Ovary (tissue), 9 donors: Measurements from ENCODE around the gene ACSS2. TPM values are rescaled to one million over a fixed set of nuclear protein-coding genes. Genes with fewer than 3 reads are reported as not detected.

Source experiments
- DNase-seq, 5 donors: peaks; one replicate each; pipeline ENCODE4 v3.0.0-alpha.2; 2019 to 2020
- H3K27ac ChIP-seq, 2 donors: fragments of 200-600 bp; one replicate each; pipeline versions ENCODE4 v1.5.1 to v1.8.0; 2019 to 2022
- H3K27me3 ChIP-seq: fragments of 200-600 bp; one replicate; pipeline ENCODE4 v1.8.0; 2022
- H3K36me3 ChIP-seq: fragments of 200-600 bp; sonication (generic); one replicate; pipeline ENCODE4 v1.5.1; 2019
- H3K4me1 ChIP-seq: one replicate; pipeline ENCODE4 v1.8.1; 2013; ENCODE audit warnings: mild to moderate bottlenecking, moderate library complexity; ENCODE audit not compliant: insufficient read depth
- H3K4me3 ChIP-seq: fragments of 200-600 bp; sonication (generic); one replicate; pipeline ENCODE4 v1.5.1; 2017
- H3K9me3 ChIP-seq, 2 donors: fragments of 200-600 bp in 1 of 2; sonication (generic) in 1 of 2; one replicate each; pipeline versions ENCODE4 v1.5.1 to v1.8.1; 2013 to 2019; ENCODE audit warnings: mild to moderate bottlenecking in 1 of 2, moderate library complexity in 1 of 2
- CTCF ChIP-seq, 3 donors: fragments of 450-650 bp in 2 of 3; fragments of 200-600 bp in 1 of 3; IDR thresholded peaks; one replicate each; pipeline versions ENCODE4 v1.5.1 to v1.8.0; 2016 to 2022; ENCODE audit warnings: antibody characterized with exemption in 3 of 3, mild to moderate bottlenecking in 1 of 3
- EP300 ChIP-seq: sonication (generic); formaldehyde crosslinking; IDR thresholded peaks from one replicate; pipeline ENCODE4 v1.6.1; 2017; ENCODE audit warnings: antibody characterized with exemption
- POLR2A ChIP-seq: fragments of 450-650 bp; IDR thresholded peaks from one replicate; pipeline ENCODE4 v1.6.1; 2017; ENCODE audit warnings: antibody characterized with exemption, mild to moderate bottlenecking, moderate library complexity
- WGBS, 3 donors: extraction: QIAGEN DNeasy Blood & Tissue Kit in 1 of 3; methylation state at CpG; one replicate each; pipeline versions ENCODE4 v1.1.5 to v1.1.7; 2013 to 2017; 5-methylcytosine and 5-hydroxymethylcytosine counted together
- intact Hi-C, 4 donors: fragments of 100-400 bp; cut with DNase I; formaldehyde crosslinking; loops; one replicate each; pipeline versions ENCODE4 v1.11.0 to v1.15.1; 2022 to 2023
- polyA plus RNA-seq, 2 donors: library from polyadenylated mRNA; stranded (reverse); fragments of 200-250 nt in 1 of 2; fragments of 350-450 nt in 1 of 2; fragmentation: Illumina TruSeq in 1 of 2; extraction: RNeasy Lipid Tissue Mini Kit (QIAGEN cat#74804) in 1 of 2; gene quantifications; one replicate each; pipeline ENCODE4 v1.2.3, GENCODE V29; 2013 to 2014
- total RNA-seq, 7 donors: library from RNA; depleted of rRNA in 2 of 7; stranded (reverse); fragments of >200 nt in 2 of 7; fragmentation: NEBNext Ultra II Directional in 3 of 7; extraction: Animal tissue kit (Norgen Biotek cat#: 25700) in 3 of 7; gene quantifications; one replicate each; pipeline versions ENCODE4 v1.1.0 to v1.2.4, GENCODE V29; 2016 to 2023
- donor health status: DM: no; HTN: no; CAD: no; lungs with moderate emphysema.
- donor health status: DM: no; HTN: no; CAD: no.
- donor health status: Bipolar disorder and iron deficiency.
- donor health status: DM: yes; HTN: yes; CAD: no.
- donor health status: DM: no; HTN: no; CAD: no.
- donor health status: DM: yes; HTN: yes; CAD: no.

The ACSS2 gene
- total and polyA plus RNA-seq, 9 donors: 25.3 to 59.7 (median 39.1) TPM

GRCh38 chr20:34921436-34921835, 45.0 kb downstream of the ACSS2 start:
- H3K27me3 ChIP-seq: no peaks in the 10 kb centered on the region
- no peak overlapping the region for H3K4me3 ChIP-seq
- peaks cover 2% of the 10 kb centered on the region for H3K4me1 ChIP-seq
- intact Hi-C loops: no loop called here
- no peak for DNase-seq
- H3K9me3 ChIP-seq: no peaks in the 10 kb centered on the region
- TF ChIP-seq POLR2A (no peak), EP300 (no peak), CTCF (IDR thresholded peaks at IDR 0.05) (no peak)
- no peaks in the 10 kb centered on the region for H3K36me3 ChIP-seq
- no peak overlapping the region for H3K27ac ChIP-seq
- WGBS, 3 donors: 80 to 96% (median 82%) methylated on average over 3 of the region's 3 CpGs

GRCh38 chr20:34922654-34923381, 46.4 kb downstream of the ACSS2 start:
- H3K27ac ChIP-seq: no peak overlapping the region
- WGBS, 3 donors: 69 to 74% (median 69%) methylated on average over 5 of the region's 5 CpGs
- no peaks in the 10 kb centered on the region for H3K9me3 ChIP-seq
- H3K27me3 ChIP-seq: no peaks in the 10 kb centered on the region
- intact Hi-C loops: no loop called here
- H3K4me3 ChIP-seq: no peak overlapping the region
- peaks cover 2% of the 10 kb centered on the region for H3K4me1 ChIP-seq
- TF ChIP-seq EP300 (no peak), CTCF (IDR thresholded peaks at IDR 0.05) (no peak), POLR2A (no peak)
- peak in 2 of 5 donors; percentile 23 to 52 for DNase-seq
- no peaks in the 10 kb centered on the region for H3K36me3 ChIP-seq

- no peaks in the 10 kb centered on the region for H3K9me3 ChIP-seq
- TF ChIP-seq CTCF (IDR thresholded peaks at IDR 0.05) (no peak), EP300 (no peak), POLR2A (no peak)
- H3K36me3 ChIP-seq: no peaks in the 10 kb centered on the region
- H3K4me3 ChIP-seq: no peak overlapping the region
- intact Hi-C loops: no loop called here
- no peak overlapping the region for H3K27ac ChIP-seq
- no peaks in the 10 kb centered on the region for H3K27me3 ChIP-seq
- 89 to 93% (median 91%) methylated on average over 2 of the region's 2 CpGs for WGBS, 3 donors
- H3K4me1 ChIP-seq: peaks cover 2% of the 10 kb centered on the region
- no peak for DNase-seq
Observed at GRCh38 chr20:34923414-34923813, 47.0 kb downstream of the ACSS2 start.

- WGBS, 3 donors: 90 to 97% (median 94%) methylated on average over 3 of the region's 3 CpGs
Observed at GRCh38 chr20:34925341-34925740, 48.9 kb downstream of the ACSS2 start.

More at GRCh38 chr20:34925341-34925740, 48.9 kb downstream of the ACSS2 start:
- peaks cover 2% of the 10 kb centered on the region for H3K4me1 ChIP-seq
- no peaks in the 10 kb centered on the region for H3K36me3 ChIP-seq
- TF ChIP-seq POLR2A: no peak
- no peak for TF ChIP-seq EP300
- no peak for TF ChIP-seq CTCF (IDR thresholded peaks at IDR 0.05)
- no peak overlapping the region for H3K27ac ChIP-seq
- intact Hi-C loops: no loop called here
- H3K4me3 ChIP-seq: no peak overlapping the region
- no peak for DNase-seq
- H3K27me3 ChIP-seq: no peaks in the 10 kb centered on the region
- no peaks in the 10 kb centered on the region for H3K9me3 ChIP-seq
